HG03457 (cell line): ENCODE results near the gene PKNOX2.

Source experiments
- ATAC-seq: cut with Tn5 transposase; IDR thresholded peaks from one replicate; pipeline ENCODE4 v1.9.1; 2021; ENCODE audit warnings: moderate number of reproducible peaks; ENCODE audit not compliant: unreplicated experiment

Gene PKNOX2

DNA sequence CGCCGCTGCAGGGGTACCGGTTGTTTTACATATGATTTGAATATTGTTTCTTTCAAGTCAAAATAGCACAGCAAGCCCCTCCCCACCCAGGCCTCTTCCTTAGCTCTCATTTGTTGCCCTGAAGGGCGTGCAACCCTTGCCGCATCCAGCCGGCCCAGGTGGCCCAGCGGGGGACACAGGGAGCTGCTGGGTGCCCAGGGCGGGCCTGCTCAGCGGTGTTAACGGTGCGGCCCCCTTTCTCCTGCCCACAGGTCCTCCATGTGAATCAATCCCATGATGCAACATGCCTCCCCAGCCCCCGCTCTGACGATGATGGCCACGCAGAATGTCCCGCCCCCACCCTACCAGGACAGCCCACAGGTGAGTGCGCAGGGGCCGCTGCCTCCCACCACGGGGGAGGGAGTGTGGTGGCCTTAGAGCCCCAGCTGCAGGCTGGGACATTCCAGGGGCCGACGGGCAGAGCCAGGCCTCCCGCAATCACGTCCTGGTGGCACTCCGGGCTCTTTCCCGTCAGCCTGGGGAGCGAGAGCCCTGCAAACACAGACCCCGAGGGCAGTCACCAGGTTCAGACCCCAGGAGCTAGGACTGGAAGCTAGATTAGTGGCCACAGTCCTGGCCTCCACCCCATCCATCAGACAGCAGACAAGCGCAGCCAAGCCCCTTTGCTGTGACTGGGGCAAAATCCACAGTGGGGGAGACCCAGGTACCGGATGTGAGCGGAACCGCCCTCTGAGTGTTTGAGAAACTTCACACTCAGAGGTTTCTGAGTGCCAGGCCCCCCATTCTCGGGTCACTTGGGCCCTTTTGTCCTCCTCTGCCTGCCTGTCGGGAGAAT is 186.7 kb downstream of the PKNOX2 start:
- no peak for ATAC-seq

DNA sequence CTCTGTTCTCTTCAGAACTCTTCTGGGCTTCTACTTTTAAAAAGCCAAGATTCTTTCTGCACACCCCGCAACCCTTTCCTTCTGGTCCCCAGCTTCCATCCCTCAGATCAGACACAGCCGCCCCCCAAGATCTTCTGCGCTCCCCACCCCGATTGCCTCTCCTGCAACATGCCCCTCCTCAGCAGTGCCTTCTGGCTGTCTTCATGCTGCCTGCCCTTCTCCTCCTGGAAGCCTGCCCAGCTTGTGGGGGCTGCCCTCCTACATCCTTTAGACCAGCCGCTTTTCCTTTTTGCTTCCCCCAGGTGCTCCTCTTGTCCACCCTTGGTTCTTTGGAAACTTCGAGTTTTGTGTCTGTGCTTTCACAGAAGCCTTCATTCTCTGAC is 187.3 kb downstream of the PKNOX2 start:
- no peak for ATAC-seq

DNA sequence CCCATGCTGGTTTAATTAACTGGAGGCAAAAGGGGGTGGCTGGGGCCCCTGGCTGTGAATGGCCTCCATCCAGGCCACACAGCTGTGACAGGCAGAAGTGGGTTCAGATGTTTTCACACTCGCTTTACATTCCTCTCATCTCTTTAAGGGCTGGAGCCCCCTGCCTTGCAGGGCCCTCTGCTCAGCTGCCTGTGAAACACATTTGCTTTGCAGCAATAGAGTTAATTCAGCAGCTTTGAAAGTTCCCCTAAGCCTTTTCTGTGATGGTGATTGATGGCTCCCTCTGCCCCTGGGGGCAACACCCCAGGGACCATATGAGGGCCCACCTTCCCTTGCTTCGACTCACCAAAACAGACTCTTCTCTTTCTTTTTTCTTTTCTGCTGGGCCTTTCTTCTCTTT is 192.2 kb downstream of the PKNOX2 start:
- ATAC-seq, result no peak

DNA sequence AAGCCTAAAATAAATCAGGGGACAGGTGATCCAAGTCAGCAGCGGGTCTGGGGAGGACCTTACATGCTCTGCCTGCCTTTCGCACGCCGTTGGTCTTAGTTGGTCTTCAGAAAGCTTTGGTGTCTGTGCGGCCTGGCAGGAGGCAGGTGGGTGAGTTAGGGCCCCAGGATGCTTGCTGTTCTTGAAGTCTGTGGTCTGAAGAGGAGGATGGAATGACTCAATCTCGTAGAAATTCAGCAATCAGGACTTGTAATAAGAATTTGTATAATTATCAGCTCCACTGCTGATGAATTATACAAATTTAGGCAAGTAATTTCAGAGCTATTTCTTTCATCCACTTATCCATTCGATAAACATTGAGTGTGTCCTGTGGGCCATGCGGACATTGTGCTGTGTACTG is 193.0 kb downstream of the PKNOX2 start:
- no peak for ATAC-seq

DNA sequence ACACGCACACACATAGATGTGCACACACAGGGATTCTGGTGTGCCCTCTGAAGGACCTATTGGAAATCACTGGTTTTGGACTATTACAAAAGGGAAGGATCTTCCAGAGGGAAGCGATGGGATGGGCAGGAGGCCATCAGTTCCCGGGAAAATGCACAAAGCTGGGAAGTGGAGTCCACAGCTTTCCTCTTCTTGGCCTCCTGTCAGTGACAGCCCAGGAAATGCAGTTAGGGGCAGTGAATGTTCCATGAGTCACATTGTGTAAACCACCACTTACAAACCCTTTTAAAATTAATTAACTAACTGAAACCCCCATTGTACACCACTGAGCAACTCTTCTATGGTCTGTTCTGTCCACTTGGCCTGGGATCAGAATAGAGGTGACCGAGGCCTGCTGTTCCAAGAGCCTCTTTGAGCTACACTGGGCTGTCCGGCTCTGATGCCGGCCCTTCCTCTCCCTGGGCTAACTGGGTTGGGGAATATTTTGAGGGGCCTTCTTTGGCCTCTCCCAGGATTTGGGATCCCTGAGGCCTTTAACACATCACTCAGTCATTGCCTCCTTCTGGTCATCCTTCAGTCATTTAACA is 193.8 kb downstream of the PKNOX2 start:
- no peak for ATAC-seq

DNA sequence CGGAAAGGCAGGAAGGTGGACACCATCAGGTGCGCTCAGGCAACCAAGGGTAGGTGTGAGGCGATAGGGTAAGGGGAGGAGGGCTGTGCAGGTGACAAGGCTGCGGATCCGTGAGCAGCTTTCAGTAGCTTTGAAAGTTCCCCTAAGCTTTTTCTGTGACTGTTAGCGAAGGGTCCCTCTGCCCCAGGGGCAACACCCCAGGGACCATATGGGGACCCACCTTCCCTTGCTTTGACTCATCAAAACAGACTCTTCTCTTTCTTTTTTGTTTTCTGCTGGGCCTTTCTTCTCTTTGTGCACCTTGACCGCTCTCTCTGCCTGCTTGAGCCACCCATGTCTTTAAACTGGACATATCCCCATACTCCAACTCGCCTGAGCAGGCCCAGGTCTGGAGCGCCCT is 194.6 kb downstream of the PKNOX2 start:
- no peak for ATAC-seq

DNA sequence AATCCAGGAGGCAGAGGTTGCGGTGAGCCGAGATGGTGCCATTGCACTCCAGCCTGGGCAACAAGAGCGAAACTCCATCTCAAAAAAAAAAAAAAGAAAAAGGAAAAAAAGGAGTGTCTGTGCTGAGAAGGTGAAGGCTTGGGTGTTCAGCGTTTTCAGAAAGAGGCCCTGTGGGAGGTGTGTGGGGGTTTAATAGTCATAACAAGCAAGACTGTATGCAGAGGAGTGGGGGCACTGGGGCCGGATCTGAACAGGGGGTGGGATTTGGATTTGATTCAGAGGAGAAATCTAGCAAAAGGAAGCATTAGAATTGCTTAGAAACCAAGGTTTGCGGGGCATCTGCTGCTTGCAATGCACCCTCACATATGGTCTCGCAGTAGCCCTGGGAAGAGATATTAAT is 195.5 kb downstream of the PKNOX2 start:
- no peak for ATAC-seq

DNA sequence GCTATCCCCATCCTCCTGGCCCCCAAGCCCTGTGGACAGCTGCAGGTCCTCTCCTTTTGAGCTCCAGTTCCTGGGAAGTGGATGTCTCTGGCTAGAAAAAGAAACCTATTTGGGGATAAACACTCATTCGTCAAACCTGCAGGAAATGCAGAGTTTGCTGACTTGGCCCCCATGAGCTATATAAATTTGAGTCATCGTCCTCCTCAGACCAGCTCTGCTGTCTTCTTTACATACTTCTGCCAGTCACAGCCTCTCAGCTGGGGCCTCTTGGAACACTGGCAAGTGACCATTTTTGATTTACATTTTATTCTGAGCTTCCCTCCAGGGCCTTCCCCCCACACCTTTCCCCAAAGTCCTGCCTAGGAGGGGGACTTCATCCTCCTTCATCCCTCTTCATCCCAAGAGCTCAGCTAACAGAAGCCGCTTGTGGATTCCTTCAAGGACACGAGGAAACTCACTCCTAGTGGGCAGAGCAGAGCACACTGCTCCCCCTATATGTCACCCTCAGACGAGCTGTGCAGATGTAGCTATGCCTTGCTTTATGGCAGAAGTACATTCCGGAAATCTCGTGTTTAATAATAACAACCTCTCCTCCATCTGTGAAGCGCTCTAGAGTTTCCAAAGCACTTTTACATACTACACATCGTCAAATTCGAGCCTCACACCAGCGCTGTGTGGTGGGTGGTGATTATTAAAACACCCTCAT is 199.7 kb downstream of the PKNOX2 start:
- ATAC-seq, result no peak

DNA sequence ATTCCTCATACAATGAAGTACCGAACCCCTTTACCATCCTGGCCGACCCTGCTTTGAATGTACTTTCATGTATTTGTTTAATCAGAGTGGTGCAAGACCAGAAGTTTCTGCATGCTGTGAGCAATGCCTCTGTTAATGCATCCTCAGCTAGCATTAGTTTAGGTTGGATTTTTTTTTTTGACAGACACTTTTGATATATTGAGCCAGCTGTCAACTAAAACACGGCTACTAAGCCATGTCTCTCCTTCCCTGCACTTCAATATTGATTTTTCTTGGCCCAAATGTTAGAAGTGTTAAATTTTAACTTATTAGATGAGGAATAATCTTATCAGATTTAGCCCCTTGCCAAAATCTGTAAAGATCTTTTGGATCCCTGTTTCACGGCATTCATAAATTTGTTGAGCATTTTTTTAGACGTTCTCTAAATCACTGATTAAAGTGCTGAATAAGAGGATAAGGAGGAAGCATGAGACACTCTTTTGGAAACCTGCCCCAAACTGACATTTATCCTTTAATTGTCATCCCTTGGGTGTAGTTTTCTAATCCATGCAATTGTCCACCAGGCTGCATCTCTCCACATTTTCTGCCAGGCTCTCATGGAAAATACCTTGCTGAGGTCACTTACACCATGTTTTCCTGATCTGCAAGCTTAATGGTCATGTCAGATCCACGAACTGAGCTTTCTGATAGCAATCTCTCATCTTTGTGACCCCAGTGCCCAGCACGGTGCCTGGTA is 200.8 kb downstream of the PKNOX2 start:
- no peak for ATAC-seq

DNA sequence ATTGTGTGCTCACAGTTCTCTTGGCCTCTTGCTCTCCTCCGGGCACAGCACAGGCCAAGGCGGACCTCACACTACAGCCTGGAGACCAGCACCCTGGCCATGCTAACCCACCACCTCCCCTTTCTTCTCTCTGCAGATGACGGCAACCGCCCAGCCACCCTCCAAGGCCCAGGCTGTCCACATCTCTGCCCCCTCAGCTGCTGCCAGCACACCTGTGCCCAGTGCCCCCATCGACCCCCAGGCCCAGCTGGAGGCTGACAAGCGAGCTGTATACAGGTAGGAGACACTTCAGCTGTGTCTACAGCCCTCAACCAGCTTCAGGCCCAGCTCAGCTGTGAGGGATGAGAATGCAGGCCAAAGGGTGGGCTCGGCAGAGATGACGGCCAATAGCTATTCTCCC is 203.2 kb downstream of the PKNOX2 start:
- ATAC-seq, result no peak

DNA sequence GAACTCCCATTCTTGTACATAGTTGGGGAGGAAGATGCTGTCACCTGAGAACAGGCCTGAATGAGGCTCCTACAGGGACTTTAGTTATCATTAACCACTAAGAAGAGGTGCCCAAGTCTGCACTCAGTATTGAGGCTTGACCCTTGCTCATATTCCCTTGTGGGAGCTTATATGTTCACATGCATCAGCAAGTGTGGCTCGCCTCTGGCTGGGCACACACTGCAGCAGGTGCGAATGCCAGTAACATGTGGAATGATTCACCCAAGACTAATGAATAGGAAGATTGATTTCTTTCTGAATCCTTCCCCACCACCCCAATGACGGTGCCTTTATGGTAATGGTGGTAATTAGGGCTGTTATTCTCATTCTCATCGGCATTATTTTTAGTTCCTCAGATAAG is 204.2 kb downstream of the PKNOX2 start:
- ATAC-seq, result no peak

DNA sequence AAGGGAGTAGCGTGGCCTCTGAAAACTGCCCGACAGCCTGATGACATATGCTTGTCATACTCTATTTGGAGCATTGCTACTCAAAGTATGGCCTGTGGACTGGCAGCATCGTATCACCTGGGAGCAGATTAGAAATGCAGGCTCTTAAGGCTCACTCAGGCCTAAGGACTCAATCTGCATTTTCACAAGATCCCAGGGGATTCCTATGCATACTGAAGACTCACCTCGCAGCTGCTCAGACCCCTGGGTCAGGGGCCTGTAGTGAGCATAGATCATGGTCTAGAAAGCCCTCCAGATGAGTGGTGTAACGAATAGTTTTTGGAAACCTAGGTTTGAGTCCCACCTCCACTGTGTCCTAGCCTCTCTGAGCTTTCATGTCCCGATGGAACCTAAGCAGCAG is 205.3 kb downstream of the PKNOX2 start:
- no peak for ATAC-seq

DNA sequence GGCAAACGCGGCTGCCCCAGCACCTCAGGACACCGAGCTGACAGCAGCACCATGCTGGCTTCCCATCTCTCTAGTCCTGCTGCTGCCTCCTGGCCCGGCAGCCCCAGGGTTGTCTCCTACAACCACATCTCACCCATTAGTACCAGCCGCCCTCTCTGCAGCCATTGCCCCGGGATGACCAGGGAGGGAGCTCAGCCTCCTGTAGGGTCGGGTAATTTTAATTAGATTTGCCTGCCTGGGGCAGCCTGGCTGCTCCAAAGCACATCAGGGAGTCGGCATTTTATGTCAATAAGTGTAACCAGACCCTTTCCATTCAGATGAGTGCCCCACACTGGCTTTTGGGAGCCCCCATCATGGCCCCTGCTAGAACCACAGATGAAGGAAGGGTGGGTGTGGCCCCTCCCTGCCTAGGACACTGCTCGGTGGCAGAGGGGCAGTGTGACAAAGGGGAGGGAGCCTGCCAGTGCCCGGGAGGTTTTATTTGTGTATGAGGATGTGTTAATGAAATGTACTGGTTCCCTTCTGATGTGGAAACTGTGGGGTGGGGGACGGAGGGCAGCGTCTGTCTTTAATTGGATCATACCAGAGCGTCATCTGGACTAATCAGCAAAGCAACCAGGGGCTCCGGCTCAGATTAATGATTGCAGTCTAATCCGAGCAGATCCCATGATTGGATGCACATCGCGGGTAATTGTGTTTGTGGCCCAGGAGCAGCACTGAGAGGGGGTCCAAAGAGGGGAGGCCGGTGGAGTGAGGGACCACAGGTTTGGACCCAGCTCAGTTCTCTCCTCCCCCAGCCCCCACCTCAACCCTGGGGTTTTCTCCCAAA is 206.2 kb downstream of the PKNOX2 start:
- no peak for ATAC-seq

DNA sequence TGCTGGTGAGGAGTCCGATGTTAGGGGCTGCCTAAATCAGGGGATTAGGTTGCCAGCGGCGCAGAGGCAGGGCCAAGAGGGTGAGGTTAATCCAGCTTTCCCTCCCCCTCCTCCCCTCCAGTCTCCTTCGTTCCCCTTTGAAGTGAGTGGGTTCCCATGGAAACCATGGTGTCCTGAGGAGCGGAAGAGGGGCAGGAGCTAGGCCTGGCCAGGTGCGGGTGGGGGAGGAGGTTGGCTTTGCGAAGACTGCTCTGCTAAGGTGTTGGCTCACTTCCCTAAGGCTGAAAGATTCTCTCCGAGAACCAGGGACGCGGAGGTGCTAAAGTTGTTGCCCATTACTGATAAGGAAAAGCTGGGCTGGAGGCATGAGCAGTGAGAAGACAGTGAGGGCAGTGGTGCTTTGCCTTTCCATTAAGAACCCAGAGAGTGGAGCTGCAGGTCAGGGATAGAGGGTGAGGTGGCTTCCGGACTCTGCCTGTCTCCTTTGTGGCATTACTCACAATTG is 206.9 kb downstream of the PKNOX2 start:
- ATAC-seq, result no peak

DNA sequence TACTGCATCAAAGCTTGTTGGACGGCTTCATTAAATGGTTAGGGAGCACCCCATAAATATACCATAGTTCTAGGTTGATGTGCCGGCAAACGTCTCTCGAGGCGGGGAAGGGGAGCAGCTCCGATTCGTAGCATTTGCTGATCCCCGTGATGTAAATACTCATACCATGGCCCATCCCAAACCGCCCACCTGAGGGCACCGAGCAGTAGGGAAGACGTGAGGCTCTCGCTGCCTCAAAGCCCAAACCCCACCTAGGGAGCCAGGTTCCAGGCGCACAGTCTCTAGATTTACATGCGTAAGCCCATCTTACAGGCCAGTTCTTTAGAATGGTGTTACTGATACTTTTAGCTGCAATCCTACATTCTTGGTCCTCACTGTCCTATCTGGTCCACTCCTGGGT is 207.5 kb downstream of the PKNOX2 start:
- ATAC-seq, result no peak

DNA sequence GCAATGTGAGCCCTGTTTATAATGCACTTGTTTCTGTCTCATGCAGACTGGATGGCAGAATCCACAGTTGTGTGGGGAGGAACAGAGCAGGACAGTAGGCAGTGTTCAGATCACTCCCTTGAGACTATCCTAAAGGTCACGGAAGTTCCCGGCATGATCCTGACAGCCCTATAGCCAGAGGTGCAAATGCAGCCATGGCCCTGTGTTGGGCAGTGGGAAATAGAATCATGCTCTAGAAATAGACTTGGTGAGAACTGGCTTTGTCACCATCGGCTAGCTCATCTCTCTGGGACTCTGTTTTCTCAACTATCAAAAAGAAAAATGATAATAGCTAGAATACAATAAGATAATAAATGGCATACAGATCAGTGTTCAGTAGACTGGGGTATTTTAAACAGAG is 208.4 kb downstream of the PKNOX2 start:
- ATAC-seq, result no peak

DNA sequence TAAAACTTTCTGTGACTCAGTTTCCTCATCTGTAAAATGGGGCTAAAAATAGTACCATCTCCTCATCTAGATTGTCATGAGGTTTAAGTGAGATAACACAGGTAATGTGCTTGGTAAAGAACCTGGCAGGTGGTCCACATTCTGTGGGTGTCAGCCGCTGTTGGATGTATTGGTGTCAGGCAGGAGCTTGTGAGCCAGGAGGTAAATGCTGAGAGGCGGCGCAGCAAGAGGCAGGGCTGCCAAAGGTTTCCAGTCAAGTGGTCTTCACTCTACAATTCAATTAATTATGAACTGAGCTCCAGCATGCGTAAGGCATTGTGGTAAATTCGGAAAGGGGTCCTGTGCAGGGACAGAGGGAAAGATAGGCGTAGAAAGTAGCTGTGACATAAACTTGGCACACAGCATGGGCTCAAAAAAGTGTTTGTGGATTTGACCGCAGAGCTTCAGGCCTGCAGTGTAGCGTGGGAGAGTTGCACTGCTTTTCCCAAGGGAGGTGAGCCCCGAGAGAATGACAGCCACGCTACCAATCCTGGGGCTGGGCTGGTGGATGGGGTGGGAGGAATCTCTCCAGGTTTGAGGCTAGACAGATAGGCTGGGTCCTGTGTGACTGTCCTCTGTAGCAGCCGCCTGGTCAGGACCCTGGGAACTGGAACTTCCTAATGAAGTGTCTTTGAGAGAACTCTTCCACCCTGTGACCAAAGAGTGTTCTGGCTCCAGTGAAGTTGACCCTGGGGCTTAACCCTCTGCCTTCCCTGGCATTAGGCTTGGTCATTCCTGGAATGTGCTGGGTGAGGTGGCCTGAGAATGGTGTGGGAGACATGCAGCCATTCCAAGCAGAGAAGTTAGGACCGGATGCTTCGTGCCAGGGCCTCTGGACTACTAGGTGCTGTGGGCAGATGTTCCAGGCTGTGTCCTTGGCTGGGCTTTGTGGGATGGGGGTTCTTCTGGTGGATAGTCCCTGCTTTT is 209.2 kb downstream of the PKNOX2 start:
- no peak for ATAC-seq

DNA sequence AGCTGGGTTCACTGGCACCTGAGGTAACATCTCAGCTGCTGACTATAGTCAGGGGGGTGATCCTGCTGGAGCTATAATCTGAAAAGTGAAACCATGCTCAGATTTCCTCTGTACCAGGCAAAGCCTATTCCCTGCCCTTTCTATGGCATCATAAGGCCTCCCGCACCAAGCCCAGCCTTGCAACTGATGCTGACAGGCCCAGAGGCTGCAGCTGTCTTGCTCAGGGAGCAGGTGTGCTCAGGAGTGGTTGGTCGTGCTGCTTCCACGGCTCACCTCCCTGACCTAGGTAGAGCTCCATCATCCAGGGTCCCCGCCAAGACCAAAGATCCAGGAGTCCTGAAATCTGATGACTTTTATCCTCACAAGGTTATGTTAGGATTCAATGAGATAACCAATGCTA is 209.8 kb downstream of the PKNOX2 start:
- ATAC-seq, result no peak

DNA sequence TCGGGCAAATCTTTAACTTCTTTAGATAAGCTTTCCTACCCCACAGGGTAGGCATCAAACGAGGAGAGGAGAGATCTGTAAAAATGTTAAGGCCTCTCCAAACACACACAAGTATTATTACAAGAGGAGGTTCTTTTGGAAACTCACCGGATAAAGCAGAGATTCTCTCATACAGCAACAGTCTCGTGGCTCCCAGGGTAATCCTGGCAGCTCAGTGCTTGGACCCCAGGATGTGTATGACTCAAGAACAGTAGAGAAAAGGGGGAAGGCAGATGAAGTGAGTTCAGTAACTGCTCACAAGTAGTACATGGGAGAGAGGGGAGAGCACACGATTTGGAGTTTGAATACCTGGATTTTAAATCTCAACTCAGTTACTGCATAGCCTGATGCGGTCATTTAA is 210.6 kb downstream of the PKNOX2 start:
- ATAC-seq, result no peak
